Activated CD4-positive, CD25-positive, alpha-beta regulatory T cell treated with anti-CD3 and anti-CD28 coated beads, Interleukin-2, amount 50 U/mL, for 72 hours (primary cell): Measurements from ENCODE around the gene EDC4.
"Not testable (repeated sequence)": the region's sequence is repeated elsewhere in the genome, so short reads cannot be mapped to it uniquely, and the experiment has no call there.

Source experiments
- DNase-seq: peaks from one replicate; pipeline ENCODE4 v3.0.0; 2021

Gene EDC4

GRCh38 chr16:67914758-67915495, 42.1 kb downstream of the EDC4 start:
- DNase-seq, result no peak

GRCh38 chr16:67915496-67915769, 42.6 kb downstream of the EDC4 start:
- not testable (repeated sequence) for DNase-seq

GRCh38 chr16:67915831-67916723, 43.2 kb downstream of the EDC4 start:
- no peak for DNase-seq

- no peak for DNase-seq
Measured at GRCh38 chr16:67917140-67917851, 44.4 kb downstream of the EDC4 start.

- DNase-seq, result no peak
Measured at GRCh38 chr16:67917852-67918236, 45.0 kb downstream of the EDC4 start.

- no peak for DNase-seq
Measured at GRCh38 chr16:67919622-67920221, 46.9 kb downstream of the EDC4 start.

GRCh38 chr16:67922221-67922620, 49.4 kb downstream of the EDC4 start:
- DNase-seq, result no peak

- DNase-seq, result no peak
Measured at GRCh38 chr16:67922740-67923139, 49.9 kb downstream of the EDC4 start.

- DNase-seq, result no peak
Measured at GRCh38 chr16:67923414-67924116, 50.7 kb downstream of the EDC4 start.

GRCh38 chr16:67924140-67924906, 51.5 kb downstream of the EDC4 start:
- DNase-seq, result no peak

GRCh38 chr16:67926181-67926750, 53.4 kb downstream of the EDC4 start:
- no peak for DNase-seq

GRCh38 chr16:67927131-67927941, 54.5 kb downstream of the EDC4 start:
- DNase-seq, result no peak

- no peak for DNase-seq
Measured at GRCh38 chr16:67928147-67928546, 55.3 kb downstream of the EDC4 start.

- DNase-seq, result peak; percentile 73
Measured at GRCh38 chr16:67928561-67929364, 55.9 kb downstream of the EDC4 start.

- no peak for DNase-seq
Measured at GRCh38 chr16:67930191-67930590, 57.3 kb downstream of the EDC4 start.

- DNase-seq, result no peak
Measured at GRCh38 chr16:67930678-67931211, 57.9 kb downstream of the EDC4 start.
